Measurements from ENCODE around the gene FEM1B.

The FEM1B gene

GRCh38 chr15:68277603-68278344 is at the start of gene FEM1B:
TSS of gene FEM1B (plus strand) at chr15:68277745. CDS start at chr15:68278418, 673 bp downstream.
- Mint-ChIP-seq H3K36me3 (ENCODE audit: low read depth) (peaks cover 12% of the 10 kb centered on the region), H3K4me3 (peak within 1 kb of the TSS; percentile 94 to 98 (median 95)), H3K27ac (peak within 1 kb of the TSS; percentile 100), H3K4me1 (peaks cover 71% of the 10 kb centered on the region), H3K9me3 (no peaks in the 10 kb centered on the region), H3K27me3 (ENCODE audit: low read depth) (peaks cover 4% of the 10 kb centered on the region)
- peak in 1 of 3 experiments; percentile 52 for TF ChIP-seq CTCF (IDR thresholded peaks at IDR 0.05; ENCODE audit: unreplicated experiment in 3 of 3)

DNA sequence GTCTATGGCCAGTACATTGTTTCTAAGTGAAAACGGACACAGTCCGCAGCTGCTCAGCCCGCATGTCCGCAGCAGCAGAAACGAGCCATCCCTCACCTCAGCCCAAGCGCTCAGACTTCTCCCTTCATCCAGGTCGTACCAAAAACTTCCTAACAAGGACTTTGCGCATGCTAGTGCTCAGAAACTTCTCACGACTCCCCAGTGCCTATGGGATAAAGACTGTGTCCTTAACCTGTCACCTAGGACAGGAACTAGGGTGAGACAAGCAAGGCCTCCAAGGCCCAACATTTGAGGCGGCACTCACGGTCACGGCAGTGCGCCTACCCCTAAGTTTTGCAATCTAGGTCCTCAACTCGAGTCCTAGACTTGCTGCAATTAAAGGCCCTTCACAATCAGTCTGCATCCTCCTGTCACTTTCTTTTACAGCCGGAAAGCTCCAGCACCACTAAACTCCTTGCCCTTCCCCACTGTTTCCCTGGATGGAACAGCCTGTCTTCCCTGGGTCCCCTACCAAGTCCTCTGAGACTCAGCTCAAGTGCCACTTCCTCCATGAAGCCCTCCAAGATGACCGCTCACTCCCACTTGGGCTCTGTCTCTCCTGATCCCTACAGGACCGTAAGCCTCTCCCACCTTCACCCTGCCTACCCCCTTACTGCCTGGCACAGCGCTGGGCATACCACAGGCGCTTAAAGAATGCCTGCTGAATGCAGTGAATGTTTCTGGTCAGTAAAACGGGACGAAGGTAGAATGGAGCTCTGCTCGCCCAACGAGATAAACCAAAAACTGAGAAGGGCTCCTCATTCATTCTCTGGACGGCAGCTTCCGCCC is 49.2 kb upstream of the FEM1B start:
- TF ChIP-seq CTCF (IDR thresholded peaks at IDR 0.05; ENCODE audit: unreplicated experiment in 3 of 3): no peak
- peak overlapping the region; percentile 1 to 58 (median 30) for H3K27ac Mint-ChIP-seq
- H3K9me3 Mint-ChIP-seq: no peaks in the 10 kb centered on the region
- peaks cover 5% of the 10 kb centered on the region for H3K36me3 Mint-ChIP-seq (ENCODE audit: low read depth)
- H3K4me3 Mint-ChIP-seq: peak overlapping the region; percentile 90 to 91 (median 91)
- no peaks in the 10 kb centered on the region for H3K27me3 Mint-ChIP-seq (ENCODE audit: low read depth)
- H3K4me1 Mint-ChIP-seq: peaks cover 41% of the 10 kb centered on the region

- peaks cover 47% of the 10 kb centered on the region for H3K4me1 Mint-ChIP-seq
- H3K27ac Mint-ChIP-seq: peak overlapping the region in 2 of 3 experiments; percentile 1 to 58
- no peaks in the 10 kb centered on the region for H3K27me3 Mint-ChIP-seq (ENCODE audit: low read depth)
- peak overlapping the region; percentile 90 to 91 (median 91) for H3K4me3 Mint-ChIP-seq
- H3K9me3 Mint-ChIP-seq: no peaks in the 10 kb centered on the region
- no peak for TF ChIP-seq CTCF (IDR thresholded peaks at IDR 0.05; ENCODE audit: unreplicated experiment in 3 of 3)
- H3K36me3 Mint-ChIP-seq (ENCODE audit: low read depth): peaks cover 5% of the 10 kb centered on the region
These were observed 48.6 kb upstream of the FEM1B start for GRCh38 chr15:68228971-68229385.

DNA sequence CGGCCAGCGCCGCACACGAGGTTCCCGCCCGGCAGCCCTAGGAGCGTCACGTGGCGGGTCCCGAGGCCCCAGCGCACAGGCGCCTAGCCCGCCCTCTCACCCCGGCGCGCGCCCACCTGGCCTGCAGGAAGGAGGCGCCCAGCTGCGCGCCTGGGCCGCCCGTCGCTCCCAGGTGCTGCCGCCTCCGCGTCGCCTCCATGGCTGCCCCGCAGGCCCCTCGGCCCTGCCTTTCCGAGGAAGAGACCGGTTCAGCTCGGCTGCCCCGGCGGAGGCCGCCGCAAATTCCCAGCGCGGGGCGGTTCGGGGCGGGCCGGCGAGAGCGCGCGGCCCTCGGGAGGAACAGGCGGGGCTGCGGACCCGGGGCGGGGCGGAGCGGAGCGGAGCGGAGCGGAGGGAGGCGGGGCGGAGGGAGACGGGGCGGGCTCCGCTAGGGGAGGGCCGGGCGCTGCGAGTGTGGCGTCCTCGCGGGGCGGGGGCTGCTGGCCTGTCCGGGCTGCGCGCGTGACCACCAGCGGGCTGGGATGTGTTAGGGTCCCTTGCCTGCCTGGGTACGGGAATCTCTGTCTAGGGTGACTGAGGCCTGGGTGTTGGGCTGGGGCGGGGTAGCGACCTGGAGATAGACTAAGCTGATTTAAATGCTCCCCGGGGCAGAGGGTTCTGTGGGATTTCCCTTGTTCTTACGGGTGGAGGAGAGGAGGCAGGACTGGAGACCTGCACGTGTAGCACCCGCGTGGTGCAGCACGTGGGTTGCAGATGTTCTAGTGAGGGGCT is 48.0 kb upstream of the FEM1B start, which contains the start of gene CLN6:
TSS of gene CLN6 (minus strand) at position 343 of the 771 bp plus-strand sequence. CDS start at position 199, 144 bp downstream.
- Mint-ChIP-seq H3K27me3 (ENCODE audit: low read depth) (no peaks in the 10 kb centered on the region), H3K9me3 (no peaks in the 10 kb centered on the region), H3K36me3 (ENCODE audit: low read depth) (peaks cover 3% of the 10 kb centered on the region), H3K27ac (peak within 1 kb of the TSS; percentile 46 to 87 (median 78)), H3K4me3 (peak within 1 kb of the TSS; percentile 91), H3K4me1 (peaks cover 53% of the 10 kb centered on the region)
- no peak for TF ChIP-seq CTCF (IDR thresholded peaks at IDR 0.05; ENCODE audit: unreplicated experiment in 3 of 3)

GRCh38 chr15:68230157-68231100 is 47.1 kb upstream of the FEM1B start:
- Mint-ChIP-seq H3K4me3 (peak overlapping the region; percentile 87 to 91 (median 91)), H3K4me1 (peaks cover 53% of the 10 kb centered on the region), H3K9me3 (no peaks in the 10 kb centered on the region), H3K27me3 (ENCODE audit: low read depth) (no peaks in the 10 kb centered on the region), H3K27ac (peak overlapping the region; percentile 46 to 87 (median 78)), H3K36me3 (ENCODE audit: low read depth) (no peaks in the 10 kb centered on the region)
- no peak for TF ChIP-seq CTCF (IDR thresholded peaks at IDR 0.05; ENCODE audit: unreplicated experiment in 3 of 3)
